H1 (cell line): ENCODE data around the gene MRGPRX4. TPM values are rescaled to one million over a fixed set of nuclear protein-coding genes. Genes with fewer than 3 reads are reported as not detected.

Source experiments
- CTCF ChIA-PET: fragments of 300-600 bp; sonication (Branson Sonifier 250); formaldehyde crosslinking; loops from one replicate; lab custom pipeline; 2021; ENCODE audit not compliant: partially characterized antibody; lab: Charles Lee
- POLR2A ChIA-PET: fragments of 300-600 bp; sonication (Branson Sonifier 250); formaldehyde crosslinking; loops from one replicate; lab custom pipeline; 2021; ENCODE audit warnings: inconsistent platforms; ENCODE audit not compliant: partially characterized antibody; lab: Charles Lee
- DNase-seq, 2 experiments: peaks; one replicate each; pipeline versions ENCODE4 v3.0.0 to v3.0.0-alpha.2; 2010 to 2022; ENCODE audit warnings: low spot score in 2 of 2, low read depth in 1 of 2, mixed read lengths in 1 of 2
- FAIRE-seq: peaks from 2 replicates; lab custom pipeline; 2011; peaks lifted over from hg19 to GRCh38; lab: Jason Lieb, UNC
- H2AFZ ChIP-seq: 2 replicates; pipeline ENCODE4 v1.8.1; 2012; ENCODE audit warnings: low read length, inconsistent platforms
- H2AK5ac ChIP-seq: 2 replicates; pipeline ENCODE4 v1.6.1; 2013; ENCODE audit warnings: low read depth, low read length
- H2BK120ac ChIP-seq: replicated peaks from 2 replicates; pipeline ENCODE3; 2013; ENCODE audit warnings: low read depth, low read length, inconsistent platforms
- H2BK12ac ChIP-seq: 2 replicates; pipeline ENCODE4 v1.6.1; 2013; ENCODE audit warnings: low read depth, low read length
- H2BK15ac ChIP-seq: 2 replicates; pipeline ENCODE4 v1.6.1; 2013; ENCODE audit warnings: low read length
- H2BK20ac ChIP-seq: 2 replicates; pipeline ENCODE4 v1.6.1; 2013; ENCODE audit warnings: low read length
- H2BK5ac ChIP-seq: 2 replicates; pipeline ENCODE4 v1.6.1; 2013; ENCODE audit warnings: low read depth, low read length
- H3K14ac ChIP-seq: 2 replicates; pipeline ENCODE4 v1.6.1; 2013; ENCODE audit warnings: inconsistent platforms; ENCODE audit not compliant: insufficient read length
- H3K18ac ChIP-seq: 2 replicates; pipeline ENCODE4 v1.6.1; 2013; ENCODE audit warnings: low read length; ENCODE audit errors: extremely low read depth
- H3K23ac ChIP-seq: 2 replicates; pipeline ENCODE4 v1.6.1; 2013; ENCODE audit warnings: inconsistent platforms; ENCODE audit not compliant: insufficient read length
- H3K23me2 ChIP-seq: 2 replicates; pipeline ENCODE4 v1.6.1; 2013; ENCODE audit warnings: low read depth, low read length
- H3K27ac ChIP-seq: 2 replicates; pipeline ENCODE4 v1.6.1; 2011; ENCODE audit warnings: low read depth, low read length, inconsistent platforms
- H3K27me3 ChIP-seq, 4 experiments: replicated peaks in 1 of 4; 1 replicate in 1 of 4; 2 replicates in 3 of 4; pipeline versions ENCODE4 v1.6.1 to v1.8.1; 2011 to 2013; ENCODE audit warnings: low read length in 3 of 4, mild to moderate bottlenecking in 3 of 4, inconsistent platforms in 2 of 4, mixed read lengths in 2 of 4, moderate library complexity in 1 of 4; ENCODE audit not compliant: control insufficient read depth in 3 of 4, insufficient read depth in 3 of 4; ENCODE audit errors: extremely low read depth in 1 of 4
- H3K36me3 ChIP-seq, 4 experiments: 2 replicates each; pipeline versions ENCODE4 v1.6.1 to v1.8.1; 2011 to 2013; ENCODE audit warnings: mild to moderate bottlenecking in 4 of 4, low read length in 3 of 4, moderate library complexity in 2 of 4, control low read depth in 1 of 4, inconsistent platforms in 1 of 4; ENCODE audit not compliant: insufficient read depth in 4 of 4, control insufficient read depth in 2 of 4
- H3K4ac ChIP-seq: replicated peaks from 2 replicates; pipeline ENCODE3; 2013; ENCODE audit warnings: low read length, low read depth, mixed read lengths, inconsistent platforms; ENCODE audit not compliant: insufficient read length
- H3K4me1 ChIP-seq, 4 experiments: replicated peaks in 1 of 4; 1 replicate in 1 of 4; 2 replicates in 3 of 4; pipeline versions ENCODE4 v1.6.1 to v1.8.1; 2011 to 2013; ENCODE audit warnings: low read length in 3 of 4, inconsistent platforms in 2 of 4, mixed read lengths in 1 of 4; ENCODE audit not compliant: insufficient read depth in 4 of 4, control insufficient read depth in 3 of 4
- H3K4me2 ChIP-seq, 2 experiments: 2 replicates each; pipeline versions ENCODE4 v1.6.1 to v1.8.1; 2011 to 2013; ENCODE audit warnings: low read depth in 2 of 2, low read length in 2 of 2, control low read depth in 1 of 2, inconsistent platforms in 1 of 2, mild to moderate bottlenecking in 1 of 2; ENCODE audit not compliant: insufficient read depth in 1 of 2
- H3K4me3 ChIP-seq, 4 experiments: fragments of 200-600, 300-600 bp in 1 of 4; sonication (generic), shearing (Covaris generic), sonication (Bioruptor Twin) in 1 of 4; 2 replicates each; pipeline versions ENCODE4 v1.5.1 to v1.8.1; 2011 to 2016; ENCODE audit warnings: low read length in 4 of 4, low read depth in 3 of 4, control low read depth in 2 of 4, inconsistent platforms in 2 of 4, mild to moderate bottlenecking in 2 of 4, mixed read lengths in 1 of 4, moderate library complexity in 1 of 4; ENCODE audit not compliant: insufficient read depth in 2 of 4; ENCODE audit errors: extremely low read depth in 1 of 4
- H3K56ac ChIP-seq: replicated peaks from 2 replicates; pipeline ENCODE3; 2013; ENCODE audit warnings: low read depth, mild to moderate bottlenecking, mixed read lengths, low read length, inconsistent platforms; ENCODE audit not compliant: insufficient read length
- H3K79me1 ChIP-seq: 2 replicates; pipeline ENCODE4 v1.6.1; 2013; ENCODE audit warnings: low read depth, low read length, control low read depth
- H3K79me2 ChIP-seq, 2 experiments: 2 replicates each; pipeline versions ENCODE4 v1.6.1 to v1.8.1; 2012 to 2013; ENCODE audit warnings: low read length in 2 of 2, mild to moderate bottlenecking in 2 of 2, inconsistent platforms in 1 of 2; ENCODE audit not compliant: insufficient read depth in 2 of 2, control insufficient read depth in 1 of 2
- H3K9ac ChIP-seq, 4 experiments: replicated peaks in 1 of 4; 1 replicate in 1 of 4; 2 replicates in 3 of 4; pipeline versions ENCODE4 v1.6.1 to v1.8.1; 2011 to 2013; ENCODE audit warnings: low read depth in 3 of 4, low read length in 3 of 4, control low read depth in 2 of 4, mild to moderate bottlenecking in 2 of 4, moderate library complexity in 2 of 4, inconsistent platforms in 1 of 4; ENCODE audit errors: extremely low read depth in 1 of 4
- H3K9me3 ChIP-seq, 2 experiments: 2 replicates each; pipeline versions ENCODE4 v1.6.1 to v1.8.1; 2012 to 2013; ENCODE audit warnings: mild to moderate bottlenecking in 2 of 2, moderate library complexity in 2 of 2, control low read depth in 1 of 2, inconsistent platforms in 1 of 2, low read depth in 1 of 2, low read length in 1 of 2, mixed read lengths in 1 of 2; ENCODE audit not compliant: insufficient read depth in 2 of 2
- H4K20me1 ChIP-seq, 2 experiments: replicated peaks in 1 of 2; 2 replicates each; pipeline versions ENCODE3 to v1.8.1; 2011 to 2013; ENCODE audit warnings: inconsistent platforms in 2 of 2, low read length in 2 of 2, mild to moderate bottlenecking in 1 of 2; ENCODE audit not compliant: insufficient read depth in 2 of 2, control insufficient read depth in 1 of 2
- H4K5ac ChIP-seq: 2 replicates; pipeline ENCODE4 v1.6.1; 2013; ENCODE audit warnings: low read length, low read depth, mixed read lengths, inconsistent platforms; ENCODE audit not compliant: insufficient read length
- H4K8ac ChIP-seq: 2 replicates; pipeline ENCODE4 v1.8.0; 2013; ENCODE audit warnings: mild to moderate bottlenecking, moderate library complexity, low read length, inconsistent platforms; ENCODE audit not compliant: insufficient read depth; ENCODE audit errors: extremely low read depth
- H4K91ac ChIP-seq: replicated peaks from 2 replicates; pipeline ENCODE3; 2013; ENCODE audit warnings: low read length, mixed read lengths, inconsistent platforms; ENCODE audit not compliant: insufficient read length
- CHD1 ChIP-seq: IDR thresholded peaks from 2 replicates; pipeline ENCODE4 v1.6.1; 2012; ENCODE audit warnings: low read depth, low read length, improper control_type of control experiment
- RAD21 ChIP-seq, 2 experiments: IDR thresholded peaks in 1 of 2; conservative IDR thresholded peaks in 1 of 2; 2 replicates each; pipeline ENCODE4 v1.6.1; 2011; ENCODE audit warnings: low read depth in 2 of 2, low read length in 2 of 2, improper control_type of control experiment in 1 of 2, inconsistent platforms in 1 of 2, mild to moderate bottlenecking in 1 of 2, moderate library complexity in 1 of 2
- RFX5 ChIP-seq: IDR thresholded peaks from 2 replicates; pipeline ENCODE4 v1.6.1; 2011; ENCODE audit warnings: low read depth, low read length, improper control_type of control experiment, borderline replicate concordance
- SUZ12 ChIP-seq: fragments of 200-600 bp; sonication (generic); IDR thresholded peaks from 2 replicates; pipeline ENCODE4 v1.6.1; 2012; ENCODE audit warnings: mild to moderate bottlenecking, inconsistent platforms, low read length, moderate library complexity, mixed read lengths
- YY1 ChIP-seq: IDR thresholded peaks from 2 replicates; pipeline ENCODE4 v1.6.1; 2011; ENCODE audit warnings: low read depth, mild to moderate bottlenecking, low read length
- WGBS, 2 experiments: shearing (Covaris generic) in 1 of 2; methylation state at CpG; one replicate each; pipeline versions ENCODE4 v1.1.6 to v1.1.7; 2013 to 2015; ENCODE audit warnings: low lambda C conversion rate in 2 of 2, mixed read lengths in 2 of 2, inconsistent platforms in 1 of 2, low coverage in 1 of 2, missing lambda C conversion rate in 1 of 2; ENCODE audit not compliant: insufficient replicate concordance in 2 of 2, insufficient coverage in 1 of 2, insufficient read length in 1 of 2; ENCODE audit errors: extremely low coverage in 1 of 2, missing lambda C conversion rate in 1 of 2; 5-methylcytosine and 5-hydroxymethylcytosine counted together
- polyA plus RNA-seq, 7 experiments: library from polyadenylated mRNA; depleted of rRNA in 3 of 7; stranded (reverse) in 5 of 7; unstranded in 2 of 7; fragments of >200 nt in 5 of 7; fragments of 200-250 nt in 2 of 7; gene quantifications; 1 replicate in 5 of 7; 2 replicates in 1 of 7; 4 replicates in 1 of 7; pipeline versions ENCODE4 v1.2.1 to v1.2.3, GENCODE V29; 2011 to 2013; ENCODE audit warnings: missing spikeins in 2 of 7, mixed read lengths in 2 of 7
- total RNA-seq: library from RNA; stranded (reverse); fragmentation: NEBNext Ultra II Directional; extraction: Animal tissue kit (Norgen Biotek cat#: 25700); gene quantifications from 2 replicates; pipeline ENCODE4 v1.2.1, GENCODE V29; 2021
- TF ChIP-seq, protein P1 (sequence below), 3 experiments: IDR thresholded peaks; 1 replicate in 2 of 3; 2 replicates in 1 of 3; pipeline versions ENCODE4 v1.5.1 to v1.6.1; 2011; ENCODE audit warnings: low read length in 3 of 3, mild to moderate bottlenecking in 3 of 3, inconsistent platforms in 2 of 3, low read depth in 1 of 3, moderate library complexity in 1 of 3; ENCODE audit not compliant: insufficient read depth in 1 of 3; ENCODE audit errors: control extremely low read depth in 1 of 3

The MRGPRX4 gene
- total and polyA plus RNA-seq, 2 of the 8 experiments (the other 6 are each of a cell fraction or from before 2014, with no cell fraction given), result not detected

- H3K4me3 ChIP-seq, result no peak overlapping the region
- no peak overlapping the region for H3K4me2 ChIP-seq
- no peak overlapping the region for H4K91ac ChIP-seq
- POLR2A ChIA-PET, result interaction anchor here (0.7 kb wide), 1 partner anchor 56 kb away, joined by 4 read pairs; no protein-coding TSS in a partner anchor
- no peak overlapping the region for H3K14ac ChIP-seq
- H2AK5ac ChIP-seq, result no peak overlapping the region
- TF ChIP-seq SUZ12, result no peak
- peak; percentile 78 for TF ChIP-seq RAD21 (IDR thresholded peaks at IDR 0.05 in 1 of 2, conservative IDR thresholded peaks at IDR 0.05 in 1 of 2; ENCODE audit: low read depth in 2 of 2, low read length in 2 of 2)
- TF ChIP-seq, protein P1, sequence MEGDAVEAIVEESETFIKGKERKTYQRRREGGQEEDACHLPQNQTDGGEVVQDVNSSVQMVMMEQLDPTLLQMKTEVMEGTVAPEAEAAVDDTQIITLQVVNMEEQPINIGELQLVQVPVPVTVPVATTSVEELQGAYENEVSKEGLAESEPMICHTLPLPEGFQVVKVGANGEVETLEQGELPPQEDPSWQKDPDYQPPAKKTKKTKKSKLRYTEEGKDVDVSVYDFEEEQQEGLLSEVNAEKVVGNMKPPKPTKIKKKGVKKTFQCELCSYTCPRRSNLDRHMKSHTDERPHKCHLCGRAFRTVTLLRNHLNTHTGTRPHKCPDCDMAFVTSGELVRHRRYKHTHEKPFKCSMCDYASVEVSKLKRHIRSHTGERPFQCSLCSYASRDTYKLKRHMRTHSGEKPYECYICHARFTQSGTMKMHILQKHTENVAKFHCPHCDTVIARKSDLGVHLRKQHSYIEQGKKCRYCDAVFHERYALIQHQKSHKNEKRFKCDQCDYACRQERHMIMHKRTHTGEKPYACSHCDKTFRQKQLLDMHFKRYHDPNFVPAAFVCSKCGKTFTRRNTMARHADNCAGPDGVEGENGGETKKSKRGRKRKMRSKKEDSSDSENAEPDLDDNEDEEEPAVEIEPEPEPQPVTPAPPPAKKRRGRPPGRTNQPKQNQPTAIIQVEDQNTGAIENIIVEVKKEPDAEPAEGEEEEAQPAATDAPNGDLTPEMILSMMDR (IDR thresholded peaks at IDR 0.05; ENCODE audit: control extremely low read depth in 1 of 3, insufficient read depth in 1 of 3, low read depth in 1 of 3, low read length in 3 of 3), result peak; percentile 72 to 80 (median 74)
- TF ChIP-seq CHD1, result no peak
- TF ChIP-seq YY1, result peak; percentile 63; the same call in 1 of the 2 replicates
- no peak for TF ChIP-seq RFX5
- TF ChIP-seq, all 59 proteins: peak for 3
- CTCF ChIA-PET, result interaction anchor here (0.6 to 7.1 kb wide), 25 partner anchors 13 to 241 kb away, joined by 3 to 43 read pairs (median 4); no protein-coding TSS in a partner anchor
- Histone ChIP-seq H4K5ac (no peak overlapping the region), H4K8ac (no peak overlapping the region), H2BK12ac (no peak overlapping the region), H2AFZ (no peak overlapping the region), H3K4ac (no peak overlapping the region), H2BK120ac (no peak overlapping the region), H3K79me1 (no peaks in the 10 kb centered on the region), H3K9me3 (no peaks in the 10 kb centered on the region), H2BK20ac (no peak overlapping the region), H3K23ac (no peak overlapping the region), H3K23me2 (no peaks in the 10 kb centered on the region), H3K56ac (no peak overlapping the region), H3K79me2 (no peaks in the 10 kb centered on the region), H3K18ac (no peak overlapping the region), H4K20me1 (no peaks in the 10 kb centered on the region), H3K27me3 (no peaks in the 10 kb centered on the region), H3K4me1 (no peaks in the 10 kb centered on the region), H2BK15ac (no peak overlapping the region), H3K9ac (no peak overlapping the region), H3K27ac (no peak overlapping the region), H2BK5ac (no peak overlapping the region), H3K36me3 (no peaks in the 10 kb centered on the region)
- no peak for FAIRE-seq
- DNase-seq, result no peak
- 88% methylated on average over 4 of the region's 4 CpGs; no CpG with 5 or more reads in 1 of the 2 experiments for WGBS, 2 experiments
Measured at GRCh38 chr11:18171377-18172000, 1.1 kb upstream of the MRGPRX4 start.
